ENCODE measurements around the gene TUB.

Gene TUB

GRCh38 chr11:8036002-8036802 is 44.8 kb upstream of the TUB start:
- Histone ChIP-seq H3K36me3 (ENCODE audit: control insufficient read depth in 2 of 2, insufficient read depth in 2 of 2, low read length in 2 of 2) (no peaks in the 10 kb centered on the region), H3K27me3 (ENCODE audit: control insufficient read depth in 2 of 2, insufficient read depth in 2 of 2, low read length in 2 of 2) (no peaks in the 10 kb centered on the region), H3K27ac (ENCODE audit: low read depth in 2 of 2, low read length in 2 of 2) (no peak overlapping the region), H3K4me1 (ENCODE audit: control insufficient read depth in 2 of 2, insufficient read depth in 2 of 2, low read length in 2 of 2) (no peaks in the 10 kb centered on the region), H3K9ac (ENCODE audit: low read depth in 1 of 2, low read length in 2 of 2) (no peak overlapping the region), H3K4me3 (ENCODE audit: low read length in 2 of 2) (no peak overlapping the region), H3K9me3 (ENCODE audit: control insufficient read depth in 2 of 2, low read length in 2 of 2) (no peaks in the 10 kb centered on the region)

GRCh38 chr11:8036986-8037385 is 44.0 kb upstream of the TUB start:
- no peak overlapping the region for H3K4me3 ChIP-seq (ENCODE audit: low read length in 2 of 2)
- no peaks in the 10 kb centered on the region for H3K27me3 ChIP-seq (ENCODE audit: control insufficient read depth in 2 of 2, insufficient read depth in 2 of 2, low read length in 2 of 2)
- H3K27ac ChIP-seq (ENCODE audit: low read depth in 2 of 2, low read length in 2 of 2), result no peak overlapping the region
- no peak overlapping the region for H3K9ac ChIP-seq (ENCODE audit: low read depth in 1 of 2, low read length in 2 of 2)
- H3K36me3 ChIP-seq (ENCODE audit: control insufficient read depth in 2 of 2, insufficient read depth in 2 of 2, low read length in 2 of 2), result no peaks in the 10 kb centered on the region
- H3K4me1 ChIP-seq (ENCODE audit: control insufficient read depth in 2 of 2, insufficient read depth in 2 of 2, low read length in 2 of 2), result no peaks in the 10 kb centered on the region
- H3K9me3 ChIP-seq (ENCODE audit: control insufficient read depth in 2 of 2, low read length in 2 of 2), result no peaks in the 10 kb centered on the region

GRCh38 chr11:8038393-8038792 is 42.6 kb upstream of the TUB start:
- Histone ChIP-seq H3K36me3 (ENCODE audit: control insufficient read depth in 2 of 2, insufficient read depth in 2 of 2, low read length in 2 of 2) (no peaks in the 10 kb centered on the region), H3K9me3 (ENCODE audit: control insufficient read depth in 2 of 2, low read length in 2 of 2) (no peaks in the 10 kb centered on the region), H3K27ac (ENCODE audit: low read depth in 2 of 2, low read length in 2 of 2) (no peak overlapping the region), H3K4me3 (ENCODE audit: low read length in 2 of 2) (no peak overlapping the region), H3K4me1 (ENCODE audit: control insufficient read depth in 2 of 2, insufficient read depth in 2 of 2, low read length in 2 of 2) (no peaks in the 10 kb centered on the region), H3K27me3 (ENCODE audit: control insufficient read depth in 2 of 2, insufficient read depth in 2 of 2, low read length in 2 of 2) (no peaks in the 10 kb centered on the region), H3K9ac (ENCODE audit: low read depth in 1 of 2, low read length in 2 of 2) (no peak overlapping the region)

DNA sequence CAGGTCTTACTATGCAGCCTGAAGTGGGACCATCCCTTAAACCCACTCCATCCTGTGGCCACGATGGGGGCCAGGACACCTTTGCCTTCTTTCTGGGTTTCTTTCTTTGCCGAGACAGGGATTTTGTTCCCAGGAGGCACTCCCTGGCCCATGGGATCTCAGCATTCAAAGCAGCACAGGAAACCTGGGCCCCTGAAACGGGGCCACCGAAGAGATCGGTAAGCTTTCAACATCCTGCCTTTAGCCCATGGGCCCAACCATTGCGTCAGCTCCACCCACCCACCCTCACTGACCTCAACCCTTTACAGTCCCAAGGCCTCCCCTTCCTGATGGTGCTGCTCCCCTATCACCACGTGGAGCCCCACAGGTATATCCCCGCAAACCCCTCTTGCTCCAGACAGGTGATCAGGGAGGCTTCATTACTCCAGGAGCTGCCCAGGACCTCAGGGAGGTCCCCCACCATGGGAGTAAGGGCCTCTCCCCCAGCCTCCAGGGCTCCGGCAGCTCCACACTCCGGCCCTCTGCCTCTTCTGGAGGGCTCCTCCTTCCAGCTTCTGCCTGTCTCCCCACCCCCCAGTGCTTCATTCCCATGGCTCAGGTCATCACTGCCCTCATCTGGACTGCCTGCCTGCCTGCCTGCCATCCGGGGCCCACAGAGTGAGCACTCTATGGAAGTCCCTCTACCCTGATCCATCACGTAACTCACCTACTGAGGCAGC is 42.0 kb upstream of the TUB start:
- Histone ChIP-seq H3K27ac (ENCODE audit: low read depth in 2 of 2, low read length in 2 of 2) (no peak overlapping the region), H3K9ac (ENCODE audit: low read depth in 1 of 2, low read length in 2 of 2) (no peak overlapping the region), H3K4me3 (ENCODE audit: low read length in 2 of 2) (no peak overlapping the region), H3K4me1 (ENCODE audit: control insufficient read depth in 2 of 2, insufficient read depth in 2 of 2, low read length in 2 of 2) (no peaks in the 10 kb centered on the region), H3K36me3 (ENCODE audit: control insufficient read depth in 2 of 2, insufficient read depth in 2 of 2, low read length in 2 of 2) (no peaks in the 10 kb centered on the region), H3K27me3 (ENCODE audit: control insufficient read depth in 2 of 2, insufficient read depth in 2 of 2, low read length in 2 of 2) (no peaks in the 10 kb centered on the region), H3K9me3 (ENCODE audit: control insufficient read depth in 2 of 2, low read length in 2 of 2) (no peaks in the 10 kb centered on the region)

GRCh38 chr11:8039530-8040260 is 41.3 kb upstream of the TUB start:
- Histone ChIP-seq H3K9ac (ENCODE audit: low read depth in 1 of 2, low read length in 2 of 2) (no peak overlapping the region), H3K27ac (ENCODE audit: low read depth in 2 of 2, low read length in 2 of 2) (no peak overlapping the region)

GRCh38 chr11:8040261-8040920 is 40.6 kb upstream of the TUB start:
- H3K4me3 ChIP-seq (ENCODE audit: low read length in 2 of 2), result no peak overlapping the region
- H3K4me1 ChIP-seq (ENCODE audit: control insufficient read depth in 2 of 2, insufficient read depth in 2 of 2, low read length in 2 of 2), result no peaks in the 10 kb centered on the region
- H3K27me3 ChIP-seq (ENCODE audit: control insufficient read depth in 2 of 2, insufficient read depth in 2 of 2, low read length in 2 of 2), result no peaks in the 10 kb centered on the region
- no peaks in the 10 kb centered on the region for H3K9me3 ChIP-seq (ENCODE audit: control insufficient read depth in 2 of 2, low read length in 2 of 2)
- H3K27ac ChIP-seq (ENCODE audit: low read depth in 2 of 2, low read length in 2 of 2), result no peak overlapping the region
- no peaks in the 10 kb centered on the region for H3K36me3 ChIP-seq (ENCODE audit: control insufficient read depth in 2 of 2, insufficient read depth in 2 of 2, low read length in 2 of 2)
- H3K9ac ChIP-seq (ENCODE audit: low read depth in 1 of 2, low read length in 2 of 2), result no peak overlapping the region

More at GRCh38 chr11:8039530-8040260, 41.3 kb upstream of the TUB start:
- Histone ChIP-seq H3K36me3 (ENCODE audit: control insufficient read depth in 2 of 2, insufficient read depth in 2 of 2, low read length in 2 of 2) (no peaks in the 10 kb centered on the region), H3K27me3 (ENCODE audit: control insufficient read depth in 2 of 2, insufficient read depth in 2 of 2, low read length in 2 of 2) (no peaks in the 10 kb centered on the region), H3K4me1 (ENCODE audit: control insufficient read depth in 2 of 2, insufficient read depth in 2 of 2, low read length in 2 of 2) (no peaks in the 10 kb centered on the region), H3K9me3 (ENCODE audit: control insufficient read depth in 2 of 2, low read length in 2 of 2) (no peaks in the 10 kb centered on the region), H3K4me3 (ENCODE audit: low read length in 2 of 2) (no peak overlapping the region)

- no peak overlapping the region for H3K4me3 ChIP-seq (ENCODE audit: low read length in 2 of 2)
- no peaks in the 10 kb centered on the region for H3K36me3 ChIP-seq (ENCODE audit: control insufficient read depth in 2 of 2, insufficient read depth in 2 of 2, low read length in 2 of 2)
- no peak overlapping the region for H3K9ac ChIP-seq (ENCODE audit: low read depth in 1 of 2, low read length in 2 of 2)
- H3K9me3 ChIP-seq (ENCODE audit: control insufficient read depth in 2 of 2, low read length in 2 of 2), result no peaks in the 10 kb centered on the region
- H3K4me1 ChIP-seq (ENCODE audit: control insufficient read depth in 2 of 2, insufficient read depth in 2 of 2, low read length in 2 of 2), result no peaks in the 10 kb centered on the region
- no peaks in the 10 kb centered on the region for H3K27me3 ChIP-seq (ENCODE audit: control insufficient read depth in 2 of 2, insufficient read depth in 2 of 2, low read length in 2 of 2)
- no peak overlapping the region for H3K27ac ChIP-seq (ENCODE audit: low read depth in 2 of 2, low read length in 2 of 2)
Observed at GRCh38 chr11:8040921-8041285, 40.1 kb upstream of the TUB start.

GRCh38 chr11:8041576-8041975 is 39.4 kb upstream of the TUB start:
- Histone ChIP-seq H3K36me3 (ENCODE audit: control insufficient read depth in 2 of 2, insufficient read depth in 2 of 2, low read length in 2 of 2) (no peaks in the 10 kb centered on the region), H3K4me3 (ENCODE audit: low read length in 2 of 2) (no peak overlapping the region), H3K9ac (ENCODE audit: low read depth in 1 of 2, low read length in 2 of 2) (no peak overlapping the region), H3K9me3 (ENCODE audit: control insufficient read depth in 2 of 2, low read length in 2 of 2) (no peaks in the 10 kb centered on the region), H3K27me3 (ENCODE audit: control insufficient read depth in 2 of 2, insufficient read depth in 2 of 2, low read length in 2 of 2) (no peaks in the 10 kb centered on the region), H3K4me1 (ENCODE audit: control insufficient read depth in 2 of 2, insufficient read depth in 2 of 2, low read length in 2 of 2) (no peaks in the 10 kb centered on the region), H3K27ac (ENCODE audit: low read depth in 2 of 2, low read length in 2 of 2) (no peak overlapping the region)

GRCh38 chr11:8043756-8044155 is 37.3 kb upstream of the TUB start:
- Histone ChIP-seq H3K27me3 (ENCODE audit: control insufficient read depth in 2 of 2, insufficient read depth in 2 of 2, low read length in 2 of 2) (no peaks in the 10 kb centered on the region), H3K4me1 (ENCODE audit: control insufficient read depth in 2 of 2, insufficient read depth in 2 of 2, low read length in 2 of 2) (no peaks in the 10 kb centered on the region), H3K36me3 (ENCODE audit: control insufficient read depth in 2 of 2, insufficient read depth in 2 of 2, low read length in 2 of 2) (no peaks in the 10 kb centered on the region), H3K27ac (ENCODE audit: low read depth in 2 of 2, low read length in 2 of 2) (no peak overlapping the region), H3K4me3 (ENCODE audit: low read length in 2 of 2) (no peak overlapping the region), H3K9me3 (ENCODE audit: control insufficient read depth in 2 of 2, low read length in 2 of 2) (no peaks in the 10 kb centered on the region), H3K9ac (ENCODE audit: low read depth in 1 of 2, low read length in 2 of 2) (no peak overlapping the region)

DNA sequence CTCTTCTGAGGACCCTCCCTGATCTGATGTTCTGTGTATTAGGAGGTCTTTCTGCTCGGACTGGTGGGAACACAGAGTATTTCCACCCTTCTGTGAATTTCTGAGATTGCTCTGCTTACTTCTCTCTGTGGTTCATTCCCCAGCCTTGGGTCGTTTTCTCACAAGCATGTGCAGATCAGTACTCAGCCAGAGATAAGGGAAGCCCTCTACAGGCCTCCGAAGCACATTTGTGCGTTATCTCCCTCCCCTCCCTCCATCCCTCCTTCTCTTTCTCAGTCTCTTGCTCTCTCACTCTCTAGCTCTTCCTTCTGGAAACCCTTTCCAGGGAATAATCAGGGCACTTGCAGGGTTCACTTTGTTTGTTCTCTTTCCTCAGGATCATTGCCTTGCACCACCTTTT is 35.2 kb upstream of the TUB start:
- no peaks in the 10 kb centered on the region for H3K36me3 ChIP-seq (ENCODE audit: control insufficient read depth in 2 of 2, insufficient read depth in 2 of 2, low read length in 2 of 2)
- H3K4me1 ChIP-seq (ENCODE audit: control insufficient read depth in 2 of 2, insufficient read depth in 2 of 2, low read length in 2 of 2), result no peaks in the 10 kb centered on the region
- no peaks in the 10 kb centered on the region for H3K27me3 ChIP-seq (ENCODE audit: control insufficient read depth in 2 of 2, insufficient read depth in 2 of 2, low read length in 2 of 2)
- no peak overlapping the region for H3K27ac ChIP-seq (ENCODE audit: low read depth in 2 of 2, low read length in 2 of 2)
- no peak overlapping the region for H3K9ac ChIP-seq (ENCODE audit: low read depth in 1 of 2, low read length in 2 of 2)
- no peaks in the 10 kb centered on the region for H3K9me3 ChIP-seq (ENCODE audit: control insufficient read depth in 2 of 2, low read length in 2 of 2)
- no peak overlapping the region for H3K4me3 ChIP-seq (ENCODE audit: low read length in 2 of 2)

All from mucosa of rectum (tissue), 2 donors.